ENCODE data around the gene RAI1.

RAI1 gene

DNA sequence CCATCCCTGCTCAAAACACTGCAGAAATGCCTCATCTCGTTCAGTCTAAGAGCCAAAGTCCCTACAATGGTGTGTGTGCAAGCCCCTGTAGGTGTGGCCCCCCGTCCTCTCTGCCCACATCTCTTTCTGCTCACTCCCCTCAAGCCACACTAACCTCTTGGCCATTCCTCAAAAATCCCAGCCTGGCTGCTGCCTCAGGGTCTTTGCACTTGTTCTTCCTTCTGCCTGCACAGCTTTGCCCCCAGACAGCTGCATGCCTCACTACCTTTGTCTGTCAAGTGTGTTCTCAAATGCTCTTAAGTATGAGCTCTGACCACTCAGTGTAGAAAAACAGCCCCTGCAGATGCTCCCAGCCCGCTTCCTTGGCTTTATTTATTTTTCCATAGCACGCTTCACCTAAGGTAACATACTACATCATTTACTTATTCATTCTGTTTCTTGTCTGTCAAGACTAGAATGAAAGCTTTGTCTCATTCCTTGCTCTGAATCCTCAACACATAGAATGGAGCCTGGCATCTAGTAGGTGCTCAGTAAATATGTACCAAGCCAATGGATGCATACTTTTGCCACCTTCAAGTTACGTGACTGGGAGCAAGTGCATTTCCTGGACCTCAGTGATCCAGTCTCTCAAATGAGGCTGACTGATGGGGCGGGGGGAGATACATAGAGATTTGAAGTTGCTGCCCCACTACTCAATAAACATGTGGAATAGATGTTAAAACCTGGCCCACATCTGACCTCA lies 38.1 kb downstream of the RAI1 start:
- POLR2A ChIA-PET, result interaction anchor here (1.0 to 1.5 kb wide), 3 partner anchors 12 to 117 kb away, joined by 3 read pairs; no protein-coding TSS in a partner anchor
- no peak for DNase-seq (ENCODE audit: extremely low spot score)
- CTCF ChIA-PET, result no interaction called here
- no peak for TF ChIP-seq NFRKB (IDR thresholded peaks at IDR 0.05)
- TF ChIP-seq TARDBP (IDR thresholded peaks at IDR 0.05), result no peak
- no peak for TF ChIP-seq LEF1 (IDR thresholded peaks at IDR 0.05; ENCODE audit: borderline replicate concordance)
- TF ChIP-seq FOXA1 (IDR thresholded peaks at IDR 0.05), result no peak
- TF ChIP-seq FOXM1 (IDR thresholded peaks at IDR 0.05; ENCODE audit: borderline replicate concordance), result no peak
- no peak for TF ChIP-seq L3MBTL2 (conservative IDR thresholded peaks at IDR 0.05)
- TF ChIP-seq SUZ12 (IDR thresholded peaks at IDR 0.05), result no peak
- no peak for TF ChIP-seq ARNT (IDR thresholded peaks at IDR 0.05)
- no peak for TF ChIP-seq HDGF (IDR thresholded peaks at IDR 0.05; ENCODE audit: borderline replicate concordance)
- TF ChIP-seq, protein P1, sequence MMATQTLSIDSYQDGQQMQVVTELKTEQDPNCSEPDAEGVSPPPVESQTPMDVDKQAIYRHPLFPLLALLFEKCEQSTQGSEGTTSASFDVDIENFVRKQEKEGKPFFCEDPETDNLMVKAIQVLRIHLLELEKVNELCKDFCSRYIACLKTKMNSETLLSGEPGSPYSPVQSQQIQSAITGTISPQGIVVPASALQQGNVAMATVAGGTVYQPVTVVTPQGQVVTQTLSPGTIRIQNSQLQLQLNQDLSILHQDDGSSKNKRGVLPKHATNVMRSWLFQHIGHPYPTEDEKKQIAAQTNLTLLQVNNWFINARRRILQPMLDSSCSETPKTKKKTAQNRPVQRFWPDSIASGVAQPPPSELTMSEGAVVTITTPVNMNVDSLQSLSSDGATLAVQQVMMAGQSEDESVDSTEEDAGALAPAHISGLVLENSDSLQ (IDR thresholded peaks at IDR 0.05), result no peak
- no peak for TF ChIP-seq BHLHE40 (IDR thresholded peaks at IDR 0.05; ENCODE audit: borderline replicate concordance)

DNA sequence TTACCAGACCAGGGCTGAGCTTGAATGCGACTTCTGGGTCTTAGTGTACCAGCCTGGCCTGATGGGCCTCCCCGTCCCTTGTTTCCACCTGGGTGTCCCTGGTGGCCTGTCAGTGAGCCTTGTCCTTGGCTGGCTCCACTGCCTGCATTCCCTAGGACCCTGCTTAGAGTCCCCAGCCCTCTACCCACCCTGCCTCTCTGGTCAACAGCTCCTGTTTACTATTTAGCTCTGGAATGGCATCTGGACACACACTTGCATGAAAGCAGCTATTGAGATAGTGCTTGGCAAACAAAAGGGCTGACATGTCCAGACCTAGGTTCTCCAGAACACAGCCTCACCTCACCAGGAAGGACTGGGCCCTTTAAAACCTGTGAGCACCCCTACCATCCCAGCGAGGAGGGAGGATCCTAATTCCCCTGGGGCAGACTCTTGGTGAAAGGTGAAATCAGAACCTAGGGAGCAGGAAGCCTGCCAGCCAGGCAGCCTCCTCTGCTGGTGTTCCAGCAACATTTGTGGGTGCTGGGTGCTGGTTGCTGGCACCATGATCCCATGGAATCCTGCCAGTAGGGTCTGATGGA lies 38.8 kb downstream of the RAI1 start:
- DNase-seq (ENCODE audit: extremely low spot score), result no peak
- TF ChIP-seq FOXM1 (IDR thresholded peaks at IDR 0.05; ENCODE audit: borderline replicate concordance), result no peak
- TF ChIP-seq, protein P1 (IDR thresholded peaks at IDR 0.05), result no peak
- no peak for TF ChIP-seq ARNT (IDR thresholded peaks at IDR 0.05)
- TF ChIP-seq SP1 (IDR thresholded peaks at IDR 0.05), result no peak
- TF ChIP-seq FOXK2 (IDR thresholded peaks at IDR 0.05), result no peak
- no peak for TF ChIP-seq L3MBTL2 (conservative IDR thresholded peaks at IDR 0.05)
- CTCF ChIA-PET, result no interaction called here
- POLR2A ChIA-PET, result interaction anchor here (1.2 to 1.5 kb wide), 2 partner anchors 12 to 116 kb away, joined by 3 read pairs; no protein-coding TSS in a partner anchor

DNA sequence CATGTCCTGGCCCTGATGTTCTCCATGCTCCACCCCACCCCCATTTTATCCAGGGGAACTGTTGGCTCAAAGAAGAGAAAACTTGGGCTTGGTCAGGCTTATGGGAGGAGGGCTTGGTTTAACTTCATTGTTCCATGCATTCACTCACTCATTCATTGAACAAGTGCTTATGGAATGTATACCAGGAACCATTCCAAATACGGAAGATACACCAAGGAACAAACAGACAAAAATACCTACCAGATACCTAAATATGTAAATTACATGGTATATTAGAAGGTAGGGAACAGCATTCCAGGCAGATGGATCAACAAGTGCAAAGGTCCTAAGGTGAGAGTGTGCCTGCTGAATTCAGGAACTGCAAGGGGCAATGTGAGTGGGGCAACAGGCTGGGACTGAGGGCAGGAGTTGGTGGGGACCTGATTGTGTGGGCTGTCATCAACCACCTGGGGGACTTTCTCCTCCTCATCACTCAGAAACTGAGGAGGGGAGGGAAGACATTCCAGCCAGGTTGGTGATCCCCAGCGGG lies 39.9 kb downstream of the RAI1 start:
- POLR2A ChIA-PET, result no interaction called here

DNA sequence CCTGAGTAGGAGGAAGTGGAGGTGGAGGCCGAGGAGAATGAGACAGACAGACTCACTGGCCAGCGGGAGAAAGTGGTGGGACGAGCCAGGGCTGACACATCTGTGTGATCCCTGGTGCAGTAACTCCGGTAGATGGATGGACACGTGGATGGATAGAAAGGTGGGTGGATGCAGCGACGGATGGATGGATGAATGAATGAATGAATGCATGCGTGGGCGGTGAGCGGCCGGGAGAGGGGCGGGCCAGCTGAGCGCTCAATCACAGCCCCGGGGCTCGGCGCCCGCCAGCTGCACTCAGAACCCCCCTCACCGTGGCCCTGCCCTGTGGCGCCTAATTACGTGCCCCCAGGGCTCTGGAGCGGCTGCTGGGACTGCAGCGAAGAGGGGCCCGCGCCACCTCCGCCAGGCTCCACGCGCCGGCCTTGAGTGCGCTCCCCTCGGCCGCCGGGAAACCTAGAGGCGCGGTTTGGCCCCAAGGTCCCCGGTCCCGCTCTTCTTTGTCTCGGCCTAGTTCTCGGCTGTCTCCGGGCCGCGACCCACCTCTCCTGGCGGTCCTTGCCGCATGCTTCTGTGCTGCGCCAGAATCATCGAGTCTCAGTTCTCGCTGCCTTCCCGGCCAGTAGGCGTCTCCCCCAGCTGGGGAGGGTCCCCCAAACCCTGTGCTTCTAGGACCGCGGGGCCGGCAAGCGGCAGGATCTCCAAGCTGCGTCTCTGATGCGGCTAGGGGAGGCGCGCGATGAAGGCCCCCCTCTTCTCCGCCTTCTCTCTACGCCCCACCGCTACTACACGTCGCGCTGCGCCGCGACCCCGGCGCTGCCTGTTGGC lies 41.0 kb downstream of the RAI1 start:
- CTCF ChIA-PET, result no interaction called here
- DNase-seq (ENCODE audit: extremely low spot score), result no peak
- POLR2A ChIA-PET, result no interaction called here
- TF ChIP-seq ELF4 (IDR thresholded peaks at IDR 0.05) (no peak), FOXK2 (IDR thresholded peaks at IDR 0.05) (no peak), ZNF384 (IDR thresholded peaks at IDR 0.05) (no peak), NFRKB (IDR thresholded peaks at IDR 0.05) (no peak), FOXA1 (IDR thresholded peaks at IDR 0.05) (no peak), ARNT (IDR thresholded peaks at IDR 0.05) (no peak), L3MBTL2 (conservative IDR thresholded peaks at IDR 0.05) (no peak), FOXM1 (IDR thresholded peaks at IDR 0.05; ENCODE audit: borderline replicate concordance) (no peak), CTBP1 (IDR thresholded peaks at IDR 0.05; ENCODE audit: borderline replicate concordance) (no peak), SP1 (IDR thresholded peaks at IDR 0.05) (no peak), BHLHE40 (IDR thresholded peaks at IDR 0.05; ENCODE audit: borderline replicate concordance) (no peak), HDGF (IDR thresholded peaks at IDR 0.05; ENCODE audit: borderline replicate concordance) (no peak), SUZ12 (IDR thresholded peaks at IDR 0.05) (no peak), TARDBP (IDR thresholded peaks at IDR 0.05) (no peak)
- TF ChIP-seq, protein P1 (IDR thresholded peaks at IDR 0.05), result no peak

More for the DNA sequence above, 39.9 kb downstream of the RAI1 start:
- TF ChIP-seq ELF4 (IDR thresholded peaks at IDR 0.05) (no peak), L3MBTL2 (conservative IDR thresholded peaks at IDR 0.05) (no peak), CTBP1 (IDR thresholded peaks at IDR 0.05; ENCODE audit: borderline replicate concordance) (no peak), FOXM1 (IDR thresholded peaks at IDR 0.05; ENCODE audit: borderline replicate concordance) (no peak), ARNT (IDR thresholded peaks at IDR 0.05) (no peak), BHLHE40 (IDR thresholded peaks at IDR 0.05; ENCODE audit: borderline replicate concordance) (no peak), FOXA1 (IDR thresholded peaks at IDR 0.05) (no peak)
- TF ChIP-seq, protein P1 (IDR thresholded peaks at IDR 0.05), result no peak
- CTCF ChIA-PET, result no interaction called here
- DNase-seq (ENCODE audit: extremely low spot score), result no peak

DNA sequence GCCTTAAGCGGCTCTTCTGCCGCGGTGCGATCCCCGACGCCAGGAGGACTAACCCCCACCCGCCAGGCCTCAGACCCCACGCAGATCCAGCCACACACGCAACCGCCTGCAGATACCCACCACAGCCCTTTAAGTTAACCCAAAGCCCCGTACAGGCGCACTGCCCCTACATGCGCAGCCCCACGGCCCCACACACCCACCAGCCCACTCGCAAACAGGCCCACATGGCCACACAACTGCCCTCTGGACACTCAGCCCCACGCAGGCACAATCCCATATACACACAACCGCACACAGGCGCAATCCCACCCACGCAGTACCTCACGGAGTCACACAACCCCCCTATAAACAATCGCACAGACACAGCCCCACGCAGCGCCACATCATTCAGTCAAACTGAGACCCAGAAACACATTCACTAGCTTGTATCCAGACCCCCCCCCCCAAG lies 41.7 kb downstream of the RAI1 start:
- no peak for TF ChIP-seq SP1 (IDR thresholded peaks at IDR 0.05)
- TF ChIP-seq FOXK2 (IDR thresholded peaks at IDR 0.05), result no peak
- no peak for TF ChIP-seq TARDBP (IDR thresholded peaks at IDR 0.05)
- no peak for TF ChIP-seq SUZ12 (IDR thresholded peaks at IDR 0.05)
- TF ChIP-seq, protein P1 (IDR thresholded peaks at IDR 0.05), result no peak
- no peak for TF ChIP-seq ARNT (IDR thresholded peaks at IDR 0.05)
- no peak for TF ChIP-seq L3MBTL2 (conservative IDR thresholded peaks at IDR 0.05)
- no peak for TF ChIP-seq HDGF (IDR thresholded peaks at IDR 0.05; ENCODE audit: borderline replicate concordance)
- TF ChIP-seq FOXA1 (IDR thresholded peaks at IDR 0.05), result no peak
- no peak for TF ChIP-seq ELF4 (IDR thresholded peaks at IDR 0.05)
- TF ChIP-seq CTBP1 (IDR thresholded peaks at IDR 0.05; ENCODE audit: borderline replicate concordance), result no peak
- TF ChIP-seq FOXM1 (IDR thresholded peaks at IDR 0.05; ENCODE audit: borderline replicate concordance), result no peak
- ChIA-PET CTCF (no interaction called here), POLR2A (no interaction called here)
- DNase-seq (ENCODE audit: extremely low spot score), result no peak

Data from HEK293T (cell line).